NCI-H226 (cell line): ENCODE data around the gene NGRN.
"Not testable (repeated sequence)": the region's sequence is repeated elsewhere in the genome, so short reads cannot be mapped to it uniquely, and the experiment has no call there.

ENCODE experiments used
- DNase-seq: peaks from one replicate; pipeline ENCODE4 v3.0.0-alpha.2; 2015

Gene NGRN

DNA sequence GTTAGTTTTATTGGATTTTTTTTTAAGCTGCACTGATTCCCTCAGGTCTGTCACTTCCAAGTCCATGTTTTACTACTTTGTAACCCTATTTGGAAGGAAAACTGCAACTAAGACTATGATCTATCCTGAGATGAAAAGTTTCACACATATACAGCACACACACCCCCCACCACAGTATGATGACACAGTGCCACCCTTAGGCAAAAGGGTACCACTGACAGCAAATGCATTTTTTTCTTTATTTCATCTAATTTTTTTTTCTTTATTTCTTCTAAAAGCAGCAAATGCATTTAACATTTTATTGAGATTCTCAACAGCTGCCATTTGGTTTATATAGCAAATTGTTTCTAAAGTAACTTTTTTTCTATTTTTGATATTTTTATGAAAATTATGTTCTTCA is 21.2 kb downstream of the NGRN start:
- no peak for DNase-seq

DNA sequence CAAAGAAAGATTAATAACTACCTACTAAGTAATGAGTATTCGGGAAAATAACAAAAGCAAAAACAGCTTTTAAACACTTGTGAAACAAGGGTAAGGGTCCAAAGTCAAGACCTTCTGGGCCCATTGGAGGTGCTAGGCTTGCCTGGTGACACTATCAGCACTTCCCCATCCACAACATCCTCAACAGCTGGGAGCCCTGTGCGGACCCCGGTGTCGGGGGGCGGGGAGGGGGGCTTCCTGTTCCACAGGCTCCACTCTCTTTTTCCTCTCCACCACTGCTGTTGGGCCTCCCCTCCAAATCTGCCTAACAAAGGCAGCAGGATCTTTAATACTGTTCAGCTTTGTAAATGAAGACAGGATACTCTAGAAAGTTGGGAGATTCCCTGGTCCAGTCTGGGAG is 21.6 kb downstream of the NGRN start:
- no peak for DNase-seq

DNA sequence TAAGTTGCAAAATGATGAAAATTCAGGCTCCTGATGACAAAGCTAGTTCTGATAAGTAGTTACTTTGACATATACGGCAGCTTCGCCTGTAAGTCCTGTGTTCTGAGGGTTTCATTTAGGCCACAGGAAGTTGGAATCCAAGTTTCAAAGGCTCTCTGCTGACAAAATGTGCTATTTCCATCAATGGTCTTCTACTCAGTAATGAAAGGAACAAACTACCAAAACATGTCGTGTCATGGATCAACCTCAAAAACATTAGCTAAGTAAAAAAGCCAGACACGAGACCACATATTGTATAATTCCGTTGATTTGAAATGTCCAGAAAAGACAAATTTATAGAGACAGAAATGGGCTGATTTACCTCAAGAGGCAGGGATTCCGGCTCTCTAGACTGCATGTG is 22.5 kb downstream of the NGRN start:
- no peak for DNase-seq

DNA sequence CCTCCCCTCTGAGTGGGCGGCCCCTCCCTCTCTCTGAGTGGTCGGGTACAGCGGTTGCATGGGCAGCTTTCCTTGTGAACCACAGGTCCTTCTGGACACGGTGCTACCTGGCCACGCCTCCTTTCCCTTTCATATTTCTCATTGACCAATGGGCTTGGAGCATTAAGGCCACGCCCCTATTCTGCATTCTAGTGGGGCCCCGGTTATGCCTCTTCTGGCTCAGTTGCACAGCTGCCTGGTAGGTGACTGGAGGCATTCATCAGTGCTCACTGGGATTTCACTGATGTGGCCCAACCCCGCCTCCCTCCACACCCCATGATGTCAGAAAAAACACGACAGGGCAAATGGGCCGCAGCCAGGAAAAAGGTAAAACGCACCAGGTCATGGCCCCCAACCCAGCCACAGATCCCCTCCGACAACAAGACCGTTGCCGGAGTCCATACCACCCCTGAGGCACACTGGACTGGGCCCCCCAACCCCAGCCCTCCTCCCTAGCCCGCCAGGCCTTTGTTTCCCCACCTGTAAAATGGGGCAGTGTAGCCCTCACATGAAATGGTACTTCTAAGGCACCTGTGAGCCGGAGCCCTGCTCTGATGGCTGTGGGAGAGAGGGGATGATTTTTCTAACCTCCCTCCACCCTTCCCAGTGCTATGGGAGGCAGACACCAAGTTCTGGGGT is 26.3 kb downstream of the NGRN start:
- peak; percentile 86 for DNase-seq

DNA sequence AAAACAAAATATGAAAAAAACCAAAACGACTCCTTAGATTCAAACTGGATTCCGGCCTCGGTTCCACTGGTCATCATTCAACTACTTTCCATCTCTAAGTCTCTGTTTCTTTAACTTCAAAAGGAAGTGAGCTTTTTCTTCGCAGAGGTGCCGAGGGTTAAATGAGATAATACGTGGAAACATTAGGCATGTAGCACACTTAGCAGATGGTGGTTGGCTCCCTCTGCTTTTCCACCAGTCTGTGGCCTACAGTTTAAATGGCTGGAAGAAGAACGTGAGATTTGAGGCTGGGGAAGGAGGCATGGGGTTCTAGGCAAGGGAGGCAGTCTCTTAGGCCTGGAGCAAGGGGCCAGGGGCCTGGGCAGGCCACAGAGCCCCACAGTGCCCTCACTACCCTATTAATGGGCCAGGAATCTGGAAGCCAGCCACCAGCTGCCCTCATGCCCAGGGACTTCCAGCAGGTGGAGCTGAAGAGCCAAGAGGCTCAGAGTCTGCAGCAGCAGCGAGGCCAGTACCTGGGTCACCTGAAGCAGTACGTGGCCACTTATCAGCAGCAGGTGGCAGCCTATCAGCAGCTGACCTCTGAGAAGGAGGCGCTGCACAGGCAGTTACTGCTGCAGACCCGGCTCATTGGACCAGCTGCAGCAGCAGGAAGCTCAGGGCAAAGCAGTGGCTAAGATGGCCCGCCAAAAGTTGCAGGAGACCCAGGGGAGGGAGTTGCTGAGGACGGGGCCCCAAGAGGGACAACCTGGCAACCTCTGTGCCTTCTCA is 27.8 kb downstream of the NGRN start:
- DNase-seq, result peak; percentile 68

DNA sequence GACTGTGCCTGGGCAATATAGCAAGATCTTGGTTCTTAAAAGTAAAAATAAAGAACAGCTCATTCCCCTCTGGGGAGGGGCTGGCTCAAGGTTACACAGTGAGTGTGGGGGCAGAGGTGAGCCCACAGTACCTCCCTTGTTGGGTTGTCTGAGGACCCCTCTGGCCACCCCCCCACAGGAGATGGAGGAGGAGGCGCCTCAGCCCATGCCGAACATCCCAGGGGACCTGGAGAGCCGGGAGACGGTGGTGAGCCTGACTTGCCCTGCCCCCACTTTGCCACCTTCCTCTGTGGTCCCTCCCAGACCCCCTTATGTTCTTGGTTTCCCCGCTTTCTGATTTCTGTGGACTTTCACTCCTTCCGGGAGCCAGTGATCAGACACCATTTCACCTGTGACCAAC is 28.7 kb downstream of the NGRN start:
- DNase-seq, result no peak

DNA sequence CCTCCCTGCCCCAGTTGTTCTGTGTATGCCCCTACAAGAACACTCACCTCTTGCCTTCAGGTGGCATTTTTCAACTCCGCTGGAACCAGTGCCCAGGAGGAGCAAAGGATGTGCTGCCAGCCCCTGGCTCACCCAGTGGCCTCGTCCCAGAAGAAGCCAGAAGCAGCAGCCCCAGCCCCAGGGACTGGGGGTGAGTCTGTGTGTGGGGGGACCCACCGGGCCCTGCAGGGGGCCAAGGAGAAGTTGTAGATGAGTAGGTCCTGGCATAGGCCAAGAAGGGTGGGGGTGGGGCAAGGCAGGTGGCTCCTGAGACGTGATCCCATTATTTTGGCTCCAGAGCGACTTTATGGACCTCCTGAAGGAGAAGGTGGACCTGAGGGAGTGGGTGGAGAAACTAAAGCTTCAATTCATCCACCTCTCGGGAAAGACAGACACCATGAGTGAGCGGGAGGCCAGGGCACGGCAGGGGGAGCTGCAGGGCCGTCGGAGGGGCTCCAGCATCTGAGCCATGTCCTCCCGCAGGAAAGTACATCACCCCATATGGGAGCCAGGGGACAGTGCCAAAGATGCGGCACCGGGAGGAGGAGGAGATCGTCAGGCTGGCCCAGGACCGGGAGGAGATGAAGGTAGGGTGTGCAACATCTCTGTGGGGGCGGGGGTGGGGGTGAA is 29.3 kb downstream of the NGRN start:
- no peak for DNase-seq

DNA sequence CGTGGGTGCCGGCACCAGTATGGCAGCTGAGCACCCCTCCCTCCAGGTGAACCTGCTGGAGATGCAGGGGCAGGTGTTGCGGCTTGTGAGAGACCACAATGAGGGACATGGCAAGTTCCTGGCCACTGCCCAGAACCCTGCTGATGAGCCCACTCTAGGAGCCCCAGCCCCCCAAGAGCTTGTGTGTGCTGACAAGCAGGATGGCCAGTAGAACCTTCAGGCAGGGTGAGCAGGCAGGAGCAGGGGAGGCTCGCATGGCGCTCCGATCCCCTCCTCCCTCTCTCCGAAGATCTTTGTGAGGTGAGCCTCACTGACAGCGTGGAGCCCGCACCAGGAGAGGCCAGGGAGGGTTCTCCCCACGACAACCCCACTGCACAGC is 29.8 kb downstream of the NGRN start:
- DNase-seq, result no peak

DNA sequence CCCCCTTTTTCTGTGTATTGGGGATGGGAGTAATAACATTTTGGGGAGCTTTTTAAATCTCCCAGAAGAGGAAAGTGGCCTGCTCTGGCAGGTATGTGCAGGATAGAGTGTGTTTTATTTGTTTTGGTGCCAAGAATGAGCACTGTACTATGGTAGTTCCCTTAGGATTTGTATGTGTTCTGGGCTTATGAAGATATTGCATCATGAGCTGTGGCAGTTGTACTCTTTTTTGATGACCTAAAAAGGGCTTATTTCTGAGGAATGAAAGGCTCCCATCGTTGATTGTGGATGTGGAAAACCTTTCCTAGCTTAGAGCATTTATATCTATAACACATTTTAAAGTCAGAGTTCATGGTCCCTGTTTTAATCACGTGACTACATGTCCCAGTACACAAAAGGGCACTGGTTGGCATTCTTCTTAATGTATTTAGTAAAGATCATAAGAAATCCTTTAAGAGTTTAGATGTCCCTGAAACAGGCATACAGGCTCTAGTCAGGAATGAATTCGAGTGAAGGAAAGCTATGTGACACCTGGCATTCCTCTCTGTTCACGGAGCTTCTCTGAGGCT is 30.9 kb downstream of the NGRN start:
- DNase-seq, result not testable (repeated sequence)

DNA sequence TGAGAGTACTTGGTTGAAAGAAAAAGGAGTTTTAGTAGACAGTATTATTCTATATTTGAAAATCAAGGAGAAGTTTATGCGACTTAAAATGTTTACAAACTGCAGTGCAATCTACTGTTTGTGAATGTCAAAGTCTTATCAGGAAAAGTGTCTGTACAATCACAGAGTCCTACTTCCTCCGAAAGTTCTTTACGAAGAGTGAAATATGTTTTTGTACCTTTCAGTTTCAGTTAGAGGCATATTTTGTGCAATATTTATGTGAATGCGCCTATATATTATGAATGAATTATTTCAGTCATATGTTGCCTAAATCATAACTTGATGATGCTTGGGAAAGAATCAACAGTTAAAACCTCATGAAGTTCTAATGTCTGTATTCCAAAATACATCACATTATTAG is 31.5 kb downstream of the NGRN start:
- no peak for DNase-seq

DNA sequence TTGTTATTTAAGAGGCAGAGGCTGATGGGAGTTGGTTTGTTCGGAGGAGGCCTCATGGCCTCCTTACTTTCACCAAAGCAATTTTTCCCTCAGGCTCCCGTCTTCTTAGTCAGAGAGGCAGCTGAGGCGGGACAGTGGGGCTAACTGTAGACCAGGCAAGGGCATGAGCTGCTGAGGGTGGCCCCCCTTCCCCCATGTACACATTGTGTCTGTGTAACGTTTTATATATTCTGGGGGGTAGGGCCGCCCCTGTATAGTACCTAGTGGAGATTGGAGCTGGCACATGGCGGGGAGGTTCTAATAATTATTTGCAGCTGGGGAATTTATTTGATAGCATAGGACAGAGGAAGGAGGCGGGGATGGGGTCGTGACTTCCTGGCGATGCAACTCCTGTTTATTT is 35.1 kb downstream of the NGRN start:
- DNase-seq, result no peak

DNA sequence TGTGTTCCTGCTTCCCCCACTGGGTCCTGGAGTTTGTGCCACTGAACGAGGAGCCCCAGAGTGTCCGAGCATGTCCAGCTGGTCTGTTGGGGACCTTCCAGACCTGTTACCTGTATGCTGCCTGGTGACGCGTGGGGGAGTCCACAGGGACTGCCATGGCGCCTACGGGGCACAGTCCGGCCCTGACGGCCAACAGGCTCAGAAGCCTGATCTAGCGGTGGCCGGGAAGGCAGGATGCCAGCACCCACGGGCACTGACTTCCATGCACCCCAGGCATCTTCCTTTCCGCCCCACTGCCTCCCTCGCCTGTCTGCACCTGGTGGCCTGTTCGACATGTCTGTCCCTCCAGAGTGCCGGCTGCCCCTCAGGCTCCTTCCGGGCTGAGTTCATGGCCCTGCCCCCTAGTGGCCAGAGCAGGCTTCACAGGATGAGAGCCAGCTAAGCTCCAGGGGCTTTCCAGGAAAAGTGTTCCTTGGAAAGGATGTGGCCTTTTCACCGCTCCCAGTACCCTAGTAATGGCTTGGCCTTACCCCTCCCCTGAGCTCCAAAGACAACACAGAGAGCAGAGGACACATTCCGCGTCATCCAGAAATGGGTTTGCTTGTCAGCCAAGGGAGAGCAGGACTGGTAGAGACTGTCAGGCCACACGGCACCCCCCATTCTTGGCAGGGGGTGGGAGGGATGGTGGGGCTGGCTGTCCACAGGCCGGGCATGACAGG is 35.7 kb downstream of the NGRN start:
- peak; percentile 34 for DNase-seq

DNA sequence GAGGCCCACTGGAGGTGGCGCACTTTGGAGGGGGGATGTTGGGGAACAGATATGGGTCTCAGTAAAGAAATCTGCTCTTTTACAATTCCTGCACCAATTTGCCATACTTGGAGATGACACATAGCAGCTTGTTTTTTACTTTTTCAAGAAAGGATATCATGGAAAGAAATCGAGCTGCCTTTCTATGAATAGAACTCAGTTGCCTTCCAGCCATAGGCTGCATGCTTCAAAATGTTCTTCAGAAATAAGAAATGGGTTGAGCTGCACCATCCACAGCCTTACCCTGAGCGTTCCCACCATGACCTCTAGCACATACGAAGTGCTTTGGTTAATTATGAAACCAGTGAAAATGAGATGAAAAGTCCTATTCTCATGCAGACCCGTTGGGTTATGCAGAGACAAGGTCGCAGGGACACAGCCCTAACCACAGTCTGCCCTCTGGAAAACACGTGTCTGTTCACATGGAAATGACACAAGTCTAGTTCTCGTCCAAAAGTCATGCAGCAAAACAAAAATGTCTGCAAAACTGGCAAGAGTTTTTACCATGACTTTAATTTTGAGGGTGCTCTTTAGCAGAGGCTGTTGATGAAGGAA is 36.3 kb downstream of the NGRN start:
- no peak for DNase-seq

DNA sequence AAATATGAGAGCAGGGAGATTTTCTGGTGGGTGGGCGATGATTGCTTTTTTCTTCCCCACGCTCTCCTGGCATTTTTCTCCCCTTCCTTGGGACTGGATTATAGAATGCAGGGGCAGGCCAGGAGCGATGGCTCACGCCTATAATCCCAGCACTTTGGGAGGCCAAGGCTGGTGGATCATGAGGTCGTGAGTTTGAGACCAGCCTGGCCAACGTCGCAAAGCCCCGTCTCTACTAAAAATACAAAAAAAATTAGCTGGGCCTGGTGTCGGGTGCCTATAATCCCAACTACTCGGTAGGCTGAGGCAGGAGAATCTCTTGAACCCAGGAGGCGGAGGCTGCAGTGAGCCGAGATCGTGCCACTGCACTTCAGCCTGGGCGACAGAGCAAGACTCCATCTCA is 39.9 kb downstream of the NGRN start:
- not testable (repeated sequence) for DNase-seq

DNA sequence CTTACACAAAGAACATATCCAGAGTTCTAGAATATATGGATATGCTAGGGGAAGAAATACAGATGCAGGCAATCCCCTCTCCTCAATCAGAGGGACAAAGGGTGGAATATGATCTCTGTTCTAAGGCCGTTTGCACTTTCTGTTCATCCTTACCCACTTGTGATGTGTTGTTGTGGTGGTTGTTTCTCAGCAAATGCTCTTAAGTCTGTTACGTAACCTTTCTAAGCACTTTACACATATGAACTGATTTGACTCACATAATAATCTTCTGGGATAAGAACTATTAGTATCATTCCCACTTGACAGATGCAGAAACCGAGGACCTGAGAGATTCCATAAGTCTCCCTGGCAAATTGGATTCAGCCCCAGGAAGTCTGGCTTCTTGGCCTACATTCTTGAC is 40.5 kb downstream of the NGRN start:
- DNase-seq, result no peak

DNA sequence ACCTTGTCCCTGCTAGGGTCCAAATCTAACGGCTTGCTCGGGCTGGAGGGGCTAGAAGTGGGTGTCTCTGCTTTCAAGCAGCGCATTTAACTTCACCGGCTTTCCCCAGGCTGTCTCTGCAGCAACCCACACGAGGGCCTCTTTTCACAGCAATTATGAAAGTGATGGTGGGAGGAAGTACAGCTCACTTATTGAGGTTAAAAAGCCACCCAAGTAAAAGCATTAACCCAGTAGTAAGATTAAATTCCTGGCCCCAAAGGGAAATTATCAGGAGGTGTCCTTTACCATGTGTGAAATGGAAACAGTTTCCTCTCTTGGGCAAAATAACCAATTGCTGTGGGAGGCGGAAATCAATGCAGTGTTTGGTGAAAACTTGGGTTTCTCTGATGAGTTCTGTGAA is 41.1 kb downstream of the NGRN start:
- no peak for DNase-seq

DNA sequence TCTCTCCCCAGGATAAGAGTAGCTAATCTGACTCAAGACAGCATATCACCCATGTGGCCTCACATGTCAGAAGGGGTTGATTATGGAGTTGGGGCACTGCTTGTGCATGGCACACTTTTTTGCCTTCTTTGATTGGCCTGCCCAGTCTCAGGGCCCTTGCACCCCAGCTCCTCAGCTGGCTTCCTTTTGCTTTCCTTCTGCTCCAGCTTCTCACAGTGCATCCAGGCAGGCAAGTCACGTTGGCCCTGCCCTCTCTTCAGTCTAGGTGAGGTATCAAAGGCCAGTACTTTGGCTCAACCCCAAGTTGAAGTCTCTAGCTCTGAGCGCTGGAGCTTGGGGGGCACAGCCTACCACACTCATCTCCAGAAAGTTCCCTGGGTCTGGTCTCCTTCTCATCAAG is 42.2 kb downstream of the NGRN start:
- DNase-seq, result no peak

DNA sequence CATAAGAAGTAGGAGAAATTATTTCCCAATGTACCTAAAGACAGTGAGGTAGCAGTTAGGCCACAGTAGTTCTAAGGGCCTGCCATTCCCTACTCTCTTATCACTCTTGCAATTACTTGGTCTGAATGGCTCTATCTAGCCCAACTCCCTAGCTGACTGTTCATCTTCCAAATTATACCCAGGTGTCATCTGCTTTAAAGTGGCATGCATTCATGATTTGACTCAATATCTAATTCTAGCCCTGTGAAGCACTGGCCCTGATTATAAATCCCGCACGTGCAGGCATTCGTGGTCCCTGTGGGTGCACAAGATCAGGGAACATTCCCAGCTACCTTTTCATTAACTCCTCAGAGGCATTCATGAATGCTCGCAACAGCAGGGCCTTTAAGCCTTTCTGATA is 43.5 kb downstream of the NGRN start:
- no peak for DNase-seq

DNA sequence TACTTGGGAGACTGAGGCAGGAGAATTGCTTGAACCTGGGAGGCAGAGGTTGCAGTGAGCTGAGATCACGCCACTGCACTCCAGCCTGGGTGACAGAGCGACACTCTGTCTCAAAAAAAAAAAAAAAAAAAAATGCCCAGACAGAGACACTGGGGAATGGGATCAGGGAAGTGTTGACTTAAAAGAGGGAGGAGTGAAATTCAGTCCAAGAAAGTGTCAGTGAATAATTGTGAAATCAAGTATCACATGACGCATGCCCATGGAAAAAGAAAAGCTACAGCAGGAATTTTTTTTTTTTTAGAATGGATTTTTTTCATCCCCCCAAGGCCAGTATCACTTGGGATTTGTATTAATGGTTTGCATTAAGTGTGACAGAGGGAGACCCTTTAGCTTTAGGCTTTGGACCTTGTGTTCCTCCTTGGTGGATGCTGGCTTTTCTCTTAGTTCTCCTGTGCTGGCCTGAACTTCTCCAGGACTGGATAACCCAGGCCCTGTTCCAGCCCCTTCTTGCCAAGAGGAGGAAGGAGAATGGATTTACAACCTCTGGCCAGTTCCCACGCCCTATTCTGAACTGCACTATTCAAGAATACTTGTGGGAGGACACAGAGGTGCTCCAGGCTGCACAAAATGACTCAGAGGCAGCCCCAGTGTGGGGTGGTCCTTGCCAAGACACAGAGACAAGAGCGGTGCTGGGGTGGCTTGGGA is 50.0 kb downstream of the NGRN start:
- DNase-seq, result peak; percentile 92

DNA sequence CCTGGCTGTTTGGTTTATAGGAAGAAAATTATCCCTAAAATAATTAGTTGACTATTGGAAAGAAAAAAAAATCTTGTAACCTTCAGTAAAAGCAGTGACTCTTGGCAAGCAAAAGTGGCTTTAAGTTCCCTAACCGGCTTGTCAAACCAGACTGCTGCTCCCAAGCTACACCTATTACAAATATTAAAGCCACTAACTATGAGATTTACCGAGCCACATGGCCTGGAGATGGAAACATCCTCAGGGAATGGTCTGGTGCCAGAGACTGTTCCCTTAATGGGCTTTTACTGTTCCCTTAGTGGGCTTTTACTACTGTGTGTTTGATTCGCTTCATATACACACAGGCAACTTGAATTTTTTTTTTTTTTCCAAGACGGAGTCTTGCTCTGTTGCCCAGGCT is 50.7 kb downstream of the NGRN start:
- no peak for DNase-seq

DNA sequence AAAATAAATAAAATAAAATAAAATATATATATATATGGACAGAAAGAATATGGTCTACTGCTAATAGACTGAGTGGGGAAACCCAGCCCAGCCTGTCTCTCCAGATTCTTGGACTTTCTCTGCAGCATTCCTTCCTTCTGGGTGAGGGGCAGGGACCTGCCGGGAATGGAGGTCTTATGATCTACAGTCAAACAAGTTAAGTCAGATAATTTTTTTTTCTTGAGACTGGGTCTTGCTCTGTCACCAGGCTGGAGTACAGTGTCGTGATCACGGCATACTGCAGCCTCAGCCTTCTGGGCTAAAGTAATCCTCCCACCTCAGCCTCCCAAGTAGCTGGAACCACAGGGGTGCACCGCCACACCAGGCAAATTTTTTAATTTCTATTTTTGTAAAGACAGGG is 53.1 kb downstream of the NGRN start:
- no peak for DNase-seq
